GM18951 (cell line): ENCODE data around the gene HERPUD2.

ENCODE experiments used
- POLR2A ChIP-seq: IDR thresholded peaks from 4 replicates; pipeline ENCODE4 v1.6.1; 2011; ENCODE audit warnings: mild to moderate bottlenecking; ENCODE audit not compliant: insufficient read length, insufficient read depth; ENCODE audit errors: extremely low read depth
- in situ Hi-C: fragments of 300-500 bp; cut with MboI; formaldehyde crosslinking; loops from one replicate; pipeline ENCODE4 v1.12.0; 2022; ENCODE audit warnings: low sequenced_read_pairs, mixed read lengths, inconsistent platforms; ENCODE audit not compliant: unreplicated experiment

Gene HERPUD2, protein sequence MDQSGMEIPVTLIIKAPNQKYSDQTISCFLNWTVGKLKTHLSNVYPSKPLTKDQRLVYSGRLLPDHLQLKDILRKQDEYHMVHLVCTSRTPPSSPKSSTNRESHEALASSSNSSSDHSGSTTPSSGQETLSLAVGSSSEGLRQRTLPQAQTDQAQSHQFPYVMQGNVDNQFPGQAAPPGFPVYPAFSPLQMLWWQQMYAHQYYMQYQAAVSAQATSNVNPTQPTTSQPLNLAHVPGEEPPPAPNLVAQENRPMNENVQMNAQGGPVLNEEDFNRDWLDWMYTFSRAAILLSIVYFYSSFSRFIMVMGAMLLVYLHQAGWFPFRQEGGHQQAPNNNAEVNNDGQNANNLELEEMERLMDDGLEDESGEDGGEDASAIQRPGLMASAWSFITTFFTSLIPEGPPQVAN

GRCh38 chr7:35694784-35695472 is at the start of gene HERPUD2:
Gene HERPUD2 (minus strand): TSS chr7:35695135. CDS start chr7:35694330, 805 bp downstream.
- peak; percentile 90 for TF ChIP-seq POLR2A
- in situ Hi-C loops = no loop called here

- in situ Hi-C loops = loop anchor here (10.0 kb wide), 1 partner anchor 56 kb away; no protein-coding TSS in a partner anchor
- TF ChIP-seq POLR2A = no peak
Measured at GRCh38 chr7:35738889-35739288, 44.0 kb upstream of the HERPUD2 start.

DNA sequence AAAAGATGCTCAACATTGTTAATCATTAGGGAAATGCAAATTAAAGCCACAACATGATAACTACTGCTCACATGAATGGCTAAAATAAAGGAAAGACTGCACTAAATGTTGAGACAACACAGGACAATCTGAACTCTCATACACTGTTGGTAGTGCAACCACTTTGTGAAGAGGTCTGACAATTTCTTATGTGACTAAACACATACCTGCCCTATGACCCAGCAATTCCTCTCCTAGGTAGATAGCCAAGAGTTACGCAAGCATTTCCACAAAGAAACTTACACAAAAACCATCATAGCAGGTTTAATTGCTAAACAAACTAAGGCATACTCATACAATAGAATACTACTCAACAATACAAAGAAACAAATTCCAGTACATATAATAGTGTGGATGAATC is 41.8 kb upstream of the HERPUD2 start:
- no peak for TF ChIP-seq POLR2A
- in situ Hi-C loops = loop anchor here (10.0 kb wide), 1 partner anchor 58 kb away; no protein-coding TSS in a partner anchor

GRCh38 chr7:35735396-35735795 is 40.5 kb upstream of the HERPUD2 start:
- in situ Hi-C loops = loop anchor here (10.0 kb wide), 1 partner anchor 59 kb away; no protein-coding TSS in a partner anchor
- no peak for TF ChIP-seq POLR2A

DNA sequence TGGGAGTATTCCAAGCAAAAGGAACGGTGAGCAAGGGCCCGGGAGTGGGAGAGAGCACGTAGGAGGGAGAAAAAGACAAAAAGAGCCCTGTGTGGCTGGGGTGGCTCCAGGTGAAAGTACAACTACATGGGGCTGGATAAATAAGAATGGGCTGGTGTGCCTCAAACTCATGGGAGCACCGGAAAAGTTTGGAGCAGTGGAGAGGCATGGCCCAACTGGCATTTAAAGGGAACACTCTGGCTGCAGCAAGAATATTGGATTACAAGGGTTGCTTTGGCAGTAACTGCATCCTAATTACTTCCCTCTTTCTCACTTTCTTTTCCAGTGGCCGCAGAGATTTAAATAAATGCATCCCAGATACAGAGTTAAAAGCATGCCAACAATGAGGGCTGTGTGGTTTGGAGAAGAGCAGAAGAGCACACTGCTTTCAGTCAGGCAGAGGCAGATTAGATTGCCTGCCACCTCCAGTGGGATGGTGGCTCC is 39.1 kb upstream of the HERPUD2 start:
- no peak for TF ChIP-seq POLR2A
- in situ Hi-C loops = loop anchor here (10.0 kb wide), 1 partner anchor 61 kb away; no protein-coding TSS in a partner anchor

- TF ChIP-seq POLR2A = no peak
- in situ Hi-C loops = loop anchor here (10.0 kb wide), 1 partner anchor 63 kb away; no protein-coding TSS in a partner anchor
Measured at GRCh38 chr7:35731349-35731748, 36.4 kb upstream of the HERPUD2 start.

DNA sequence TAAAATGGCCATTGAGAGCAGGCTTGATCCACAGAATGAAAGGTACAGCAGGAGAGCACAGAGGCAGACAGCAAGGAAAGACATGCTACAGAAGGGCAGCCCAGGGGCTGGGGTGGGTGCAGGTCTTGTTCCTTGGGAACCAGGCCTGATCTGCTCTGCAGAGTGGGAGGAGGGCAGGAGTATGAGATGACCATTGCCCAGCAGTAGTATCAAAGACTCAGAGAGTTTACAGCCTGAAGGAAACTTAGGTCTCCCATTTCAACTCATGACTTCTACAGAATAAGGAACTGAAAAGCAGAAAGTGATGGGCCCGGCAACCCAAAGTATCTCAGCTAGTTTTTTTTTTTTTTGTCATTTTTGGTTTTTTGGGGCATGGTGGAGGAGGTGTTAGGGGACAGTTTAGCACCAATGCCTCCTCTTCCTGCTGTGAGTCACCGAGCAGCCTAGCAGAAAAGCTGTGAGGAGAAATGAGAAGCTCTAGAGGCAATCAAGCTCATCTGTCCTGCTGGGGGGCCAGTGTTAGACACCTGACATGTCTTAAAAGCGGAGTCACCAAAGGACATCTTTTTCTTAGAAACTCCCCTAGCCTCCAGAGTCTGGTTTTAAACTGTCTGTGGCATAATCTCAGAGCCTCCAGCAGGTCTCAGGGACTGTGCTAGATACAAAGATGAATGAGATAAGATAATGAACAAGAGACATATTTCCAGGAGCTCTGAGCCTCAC is 34.3 kb upstream of the HERPUD2 start:
- TF ChIP-seq POLR2A = peak; percentile 53
- in situ Hi-C loops = no loop called here

- in situ Hi-C loops = no loop called here
- no peak for TF ChIP-seq POLR2A
Measured at GRCh38 chr7:35728412-35729060, 33.6 kb upstream of the HERPUD2 start.

- TF ChIP-seq POLR2A = peak; percentile 12
- in situ Hi-C loops = no loop called here
Measured at GRCh38 chr7:35727571-35727970, 32.6 kb upstream of the HERPUD2 start.

- TF ChIP-seq POLR2A = no peak
Measured at GRCh38 chr7:35726654-35727053, 31.7 kb upstream of the HERPUD2 start.

DNA sequence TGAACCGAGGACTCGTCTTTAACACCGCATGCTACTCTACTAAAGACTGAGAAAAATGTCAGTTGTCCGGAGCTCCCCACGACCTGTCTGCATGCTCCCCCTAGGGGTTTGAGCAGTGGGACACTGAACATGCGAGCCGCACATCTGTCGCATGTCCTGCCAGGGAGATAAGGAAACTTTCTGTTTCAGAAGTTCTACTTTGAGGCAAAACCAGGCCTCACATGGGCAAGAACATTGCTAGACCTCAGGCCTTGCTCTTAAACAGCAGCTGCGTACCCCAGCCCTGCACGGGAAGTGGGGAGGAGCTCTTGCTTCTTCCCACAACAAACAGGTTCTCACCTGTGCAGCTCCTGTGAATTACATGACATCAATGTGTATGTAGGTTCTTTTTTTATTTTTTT is 30.3 kb upstream of the HERPUD2 start:
- in situ Hi-C loops = no loop called here
- TF ChIP-seq POLR2A = peak; percentile 37

More at GRCh38 chr7:35726654-35727053, 31.7 kb upstream of the HERPUD2 start:
- in situ Hi-C loops = no loop called here

DNA sequence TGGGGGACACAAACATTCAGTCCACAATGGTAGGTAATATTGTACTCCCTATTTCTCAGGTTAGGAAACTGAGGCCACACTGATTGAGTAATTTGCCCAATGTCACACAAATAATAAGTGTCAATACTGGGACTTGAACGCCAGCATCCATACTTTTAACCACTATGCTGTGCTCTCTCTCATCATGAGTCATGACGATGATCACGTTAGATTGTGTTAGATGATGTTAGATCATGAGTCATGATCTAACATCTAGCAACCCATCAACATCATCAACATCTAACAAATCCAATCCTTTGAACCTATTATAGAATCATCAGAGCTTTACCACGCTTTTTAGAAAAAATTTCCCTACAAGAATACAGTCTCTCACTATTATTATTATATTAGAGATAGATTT is 28.1 kb upstream of the HERPUD2 start:
- no peak for TF ChIP-seq POLR2A
- in situ Hi-C loops = no loop called here

GRCh38 chr7:35722054-35722849 is 27.3 kb upstream of the HERPUD2 start:
- no peak for TF ChIP-seq POLR2A
- in situ Hi-C loops = no loop called here
